GM21619 (cell line): ENCODE results near the gene NUTM2F.
"Not testable (repeated sequence)": the region's sequence is repeated elsewhere in the genome, so short reads cannot be mapped to it uniquely, and the experiment has no call there.

Source experiments
- ATAC-seq: cut with Tn5 transposase; IDR thresholded peaks from one replicate; pipeline ENCODE4 v1.9.1; 2021; ENCODE audit not compliant: unreplicated experiment

Gene NUTM2F, protein sequence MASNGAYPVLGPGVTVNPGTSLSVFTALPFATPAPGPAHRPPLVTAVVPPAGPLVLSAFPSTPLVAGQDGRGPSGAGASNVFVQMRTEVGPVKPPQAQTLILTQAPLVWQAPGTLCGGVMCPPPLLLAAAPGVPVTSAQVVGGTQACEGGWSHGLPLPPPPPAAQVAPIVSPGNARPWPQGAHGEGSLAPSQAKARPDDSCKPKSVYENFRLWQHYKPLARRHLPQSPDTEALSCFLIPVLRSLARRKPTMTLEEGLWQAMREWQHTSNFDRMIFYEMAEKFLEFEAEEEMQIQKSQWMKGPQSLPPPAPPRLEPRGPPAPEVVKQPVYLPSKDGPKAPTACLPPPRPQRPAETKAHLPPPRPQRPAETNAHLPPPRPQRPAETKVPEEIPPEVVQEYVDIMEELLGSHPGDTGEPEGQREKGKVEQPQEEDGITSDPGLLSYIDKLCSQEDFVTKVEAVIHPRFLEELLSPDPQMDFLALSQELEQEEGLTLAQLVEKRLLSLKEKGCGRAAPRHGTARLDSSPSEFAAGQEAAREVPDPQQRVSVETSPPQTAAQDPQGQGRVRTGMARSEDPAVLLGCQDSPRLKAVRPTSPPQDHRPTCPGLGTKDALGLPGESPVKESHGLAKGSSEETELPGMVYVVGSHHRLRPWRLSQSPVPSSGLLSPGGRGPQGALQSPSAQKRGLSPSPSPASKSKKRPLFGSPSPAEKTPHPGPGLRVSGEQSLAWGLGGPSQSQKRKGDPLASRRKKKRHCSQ

DNA sequence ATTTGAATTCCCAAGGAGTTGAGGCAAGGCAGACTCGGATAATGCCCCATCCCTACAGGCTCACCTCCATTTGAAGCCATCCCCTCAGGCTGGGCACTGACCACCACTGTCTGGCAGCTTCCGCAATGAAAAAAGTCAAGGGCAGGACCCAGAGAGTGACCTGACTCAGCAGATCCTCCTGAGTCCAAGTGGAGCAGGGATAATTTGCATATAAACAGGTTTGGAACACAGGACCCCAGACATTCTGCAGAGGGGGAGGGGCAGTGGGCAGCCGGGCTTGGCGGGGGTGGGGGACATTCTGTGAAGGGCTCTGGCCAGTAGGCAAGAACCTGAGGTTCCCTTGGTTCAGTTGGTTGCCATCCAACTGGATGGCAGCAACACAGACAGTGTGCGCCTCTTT lies at the start of gene NUTM2F:
Gene NUTM2F (minus strand): TSS at position 101 of the 400 bp plus-strand sequence. CDS start 21 bp downstream, at position 80.
- ATAC-seq, result not testable (repeated sequence)

DNA sequence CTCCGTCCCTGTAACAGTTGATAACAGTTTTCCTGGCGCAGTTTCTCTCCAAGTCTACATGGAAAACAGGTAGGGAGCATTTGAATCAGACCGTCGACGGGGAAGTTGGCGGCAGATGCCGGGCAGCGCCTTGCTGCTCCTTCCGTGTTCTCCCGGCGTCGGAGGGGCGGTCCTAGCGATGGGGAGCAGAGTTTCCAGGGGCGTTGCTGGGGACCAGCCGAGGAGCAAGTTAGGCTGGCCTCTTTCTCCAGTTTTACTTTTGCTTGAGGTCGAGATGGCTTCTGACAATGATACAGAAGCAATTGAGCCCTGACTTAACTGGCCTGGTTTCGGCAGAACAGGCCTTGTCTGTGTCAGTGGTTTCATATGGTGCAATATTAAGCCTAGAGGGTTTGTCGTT lies 46.8 kb upstream of the NUTM2F start:
- ATAC-seq, result peak; percentile 53

DNA sequence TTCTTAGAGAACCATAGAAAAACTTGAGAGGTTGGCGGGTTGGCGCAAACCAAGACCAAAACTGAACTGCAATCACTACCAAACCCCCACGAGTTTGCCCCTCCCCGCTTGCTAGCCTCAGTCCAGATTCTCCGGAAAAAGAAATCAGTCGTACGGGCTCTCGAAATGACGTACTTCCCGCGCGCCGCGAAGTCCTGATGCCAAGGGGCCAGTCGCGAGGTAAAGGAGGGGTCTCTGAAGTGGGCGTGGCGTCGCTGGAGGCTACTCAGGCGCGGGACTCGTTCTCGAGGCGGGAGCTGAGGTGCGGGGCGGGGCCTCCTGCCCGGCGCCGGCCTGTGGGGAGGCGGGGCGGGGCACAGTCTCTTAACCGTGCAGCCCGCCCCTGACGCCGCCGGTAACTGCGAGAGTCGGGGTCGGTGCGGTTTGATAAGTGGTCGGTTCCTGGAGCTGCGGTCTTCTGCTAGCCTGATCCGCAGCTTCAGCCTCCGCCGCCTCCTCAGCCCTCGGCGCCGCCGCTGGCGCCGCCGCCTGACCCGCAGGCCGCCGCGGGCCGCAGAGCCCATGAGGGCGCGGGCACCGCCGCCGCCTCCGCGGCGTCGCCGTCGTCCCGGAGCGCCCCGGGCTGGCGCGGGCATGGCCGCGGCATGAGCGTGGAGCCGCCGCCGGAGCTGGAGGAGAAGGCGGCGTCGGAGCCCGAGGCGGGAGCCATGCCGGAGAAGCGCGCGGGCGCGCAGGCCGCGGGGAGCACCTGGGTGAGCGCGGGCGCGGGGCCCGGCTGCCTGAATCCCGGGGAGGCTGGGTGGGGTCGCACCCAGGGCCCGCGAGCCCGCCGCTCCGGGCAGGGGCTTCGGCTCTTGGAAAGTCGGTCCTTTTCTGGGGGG lies 46.0 kb upstream of the NUTM2F start:
- peak; percentile 87 for ATAC-seq

DNA sequence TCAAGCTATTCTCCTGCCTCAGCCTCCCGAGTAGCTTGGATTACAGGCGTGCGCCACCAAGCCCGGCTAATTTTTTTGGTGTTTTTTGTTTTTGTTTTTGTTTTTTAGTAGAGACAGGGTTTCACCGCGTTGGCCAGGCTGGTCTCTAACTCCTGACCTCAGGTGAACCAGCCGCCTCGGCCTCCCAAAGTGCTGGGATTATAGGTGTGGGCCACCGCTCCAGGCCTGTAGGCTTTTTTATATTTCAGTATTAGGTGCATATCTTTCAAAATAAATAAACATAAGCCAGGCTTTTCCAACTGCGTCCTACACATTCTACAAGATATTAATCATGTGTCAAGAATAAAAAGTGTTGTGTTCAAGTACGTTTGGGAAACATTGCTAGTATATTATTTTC lies 45.3 kb upstream of the NUTM2F start:
- ATAC-seq, result not testable (repeated sequence)

DNA sequence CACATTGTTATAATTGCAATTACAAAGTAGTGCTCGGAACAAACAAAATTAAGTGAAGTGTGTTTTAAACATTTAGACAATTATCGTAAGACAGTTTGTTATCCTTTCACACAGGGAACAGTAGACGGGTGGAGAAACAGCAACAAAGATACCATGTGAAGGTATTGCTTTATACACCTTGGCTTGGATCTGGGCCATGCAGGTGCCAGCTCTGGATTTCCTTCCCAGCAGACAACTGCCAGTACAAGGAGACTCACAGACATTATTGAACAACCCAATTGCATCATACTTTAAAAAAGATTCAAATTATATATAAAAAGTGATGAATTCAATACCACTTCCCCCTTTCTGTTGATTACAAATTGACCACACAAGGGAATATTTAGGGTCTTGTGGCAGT lies 41.8 kb upstream of the NUTM2F start:
- not testable (repeated sequence) for ATAC-seq

DNA sequence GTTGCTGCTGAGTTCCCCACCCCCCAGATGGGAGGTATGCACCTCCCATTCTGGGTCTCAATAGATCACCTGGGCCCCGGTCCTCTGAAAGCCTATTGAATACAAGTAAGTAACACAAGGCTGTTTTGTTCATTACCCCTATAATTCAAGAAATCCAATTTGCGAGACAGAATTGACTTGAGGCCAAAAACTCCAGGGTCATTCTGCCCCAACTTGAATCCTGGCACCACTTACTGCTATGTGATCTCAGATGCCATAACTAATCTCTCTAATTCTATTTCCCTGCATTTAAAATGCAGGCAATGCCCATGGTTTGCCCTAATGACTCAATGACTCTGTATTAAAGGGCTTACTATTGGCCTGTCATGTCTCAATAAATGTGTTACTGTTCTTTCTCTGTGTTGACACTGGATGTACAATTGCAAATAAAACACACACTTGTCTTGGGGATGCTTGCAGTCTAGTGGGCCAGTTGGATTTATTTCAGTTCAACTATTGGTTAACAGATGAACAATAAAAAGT lies 35.7 kb upstream of the NUTM2F start:
- ATAC-seq, result not testable (repeated sequence)

DNA sequence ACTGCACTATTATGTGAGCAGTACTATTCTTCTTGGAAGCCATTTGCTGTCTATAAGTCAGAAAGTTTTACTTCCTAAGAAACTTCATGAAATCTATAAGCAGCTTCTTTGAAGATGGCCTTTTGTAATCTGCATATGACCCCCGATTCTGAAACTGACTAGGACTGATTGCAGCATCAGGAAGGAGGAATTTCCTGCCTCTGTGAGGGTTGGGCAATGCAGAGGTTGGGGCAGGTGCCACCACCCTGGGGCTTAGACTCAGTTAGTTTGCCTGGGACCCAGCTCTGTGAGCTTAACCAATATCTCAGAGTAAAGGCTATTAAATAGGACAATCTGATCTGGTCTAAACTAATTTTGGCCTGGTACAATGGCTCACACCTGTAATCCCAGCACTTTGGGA lies 28.7 kb upstream of the NUTM2F start:
- not testable (repeated sequence) for ATAC-seq

DNA sequence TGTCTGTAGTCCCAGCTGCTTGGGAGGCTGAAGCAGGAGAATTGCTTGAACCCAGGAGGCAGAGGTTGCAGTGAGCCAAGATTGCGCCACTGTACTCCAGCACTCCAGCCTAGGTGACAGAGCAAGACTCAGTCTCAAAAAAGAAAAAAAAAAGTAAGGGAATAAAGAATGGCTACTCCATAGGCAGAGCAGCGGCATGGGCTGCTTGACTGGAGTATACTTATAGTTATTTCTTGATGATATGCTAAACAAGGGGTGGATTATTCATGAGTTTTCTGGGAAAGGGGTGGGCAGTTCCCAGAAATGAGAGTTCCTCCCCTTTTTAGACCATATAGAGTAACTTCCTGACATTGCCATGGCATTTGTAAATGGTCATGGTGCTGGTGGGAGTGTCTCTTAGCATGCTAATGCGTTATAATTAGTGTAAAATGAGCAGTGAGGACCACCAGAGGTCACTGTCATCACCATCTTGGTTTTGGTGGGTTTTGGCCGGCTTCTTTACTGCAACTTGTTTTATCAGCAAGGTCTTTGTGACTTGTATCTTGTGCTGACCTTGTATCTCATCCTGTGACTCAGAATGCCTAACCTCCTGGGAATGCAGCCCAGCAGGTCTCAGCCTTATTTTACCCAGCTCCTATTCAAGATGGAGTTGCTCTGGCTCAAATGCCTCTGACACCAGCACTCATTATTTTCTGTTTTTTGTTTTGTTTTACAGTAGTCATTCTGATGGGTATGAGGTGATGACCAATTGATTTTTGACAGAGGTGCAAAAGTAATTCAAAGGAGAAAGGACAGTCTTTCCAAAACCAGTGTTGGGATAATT lies 23.7 kb upstream of the NUTM2F start:
- not testable (repeated sequence) for ATAC-seq

DNA sequence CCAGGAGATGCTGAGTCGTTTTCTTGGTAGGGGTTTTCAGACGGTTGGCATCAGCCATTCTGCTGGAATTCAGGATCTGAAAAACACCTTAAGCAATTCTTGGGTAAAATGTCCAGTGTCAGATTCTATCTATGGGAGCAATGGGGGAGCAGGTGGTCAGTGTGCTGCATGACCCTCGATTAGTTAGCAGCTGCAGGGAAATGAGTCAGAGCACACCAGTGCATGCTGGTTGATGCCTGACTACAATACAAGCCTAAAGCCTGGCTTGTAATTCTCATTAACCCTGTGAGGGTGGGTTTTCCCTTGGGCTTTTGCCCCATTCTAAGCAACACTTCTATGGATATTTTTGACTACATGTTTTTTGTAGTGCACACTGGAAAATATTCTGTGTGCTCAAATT lies 20.3 kb upstream of the NUTM2F start:
- ATAC-seq, result not testable (repeated sequence)

DNA sequence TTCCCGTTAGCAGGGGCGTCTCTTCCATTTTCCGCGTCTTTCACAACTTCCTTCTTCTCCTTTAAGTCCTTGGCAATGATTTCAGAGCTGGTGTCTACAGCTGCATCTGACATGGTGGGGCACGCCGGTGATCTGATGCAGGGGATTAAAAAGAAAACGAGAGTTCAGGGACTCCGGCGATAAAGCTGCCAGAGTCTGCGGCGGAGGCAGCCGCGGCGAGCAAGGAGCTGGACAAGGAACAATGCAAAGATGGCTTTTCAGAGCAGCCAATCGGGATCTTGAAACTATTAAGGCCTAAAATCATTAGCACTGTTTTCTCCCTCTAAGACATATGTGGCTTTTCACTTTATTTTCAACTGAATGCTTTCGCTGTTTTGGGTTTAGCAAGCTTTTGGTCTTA lies 19.0 kb upstream of the NUTM2F start:
- ATAC-seq, result not testable (repeated sequence)

DNA sequence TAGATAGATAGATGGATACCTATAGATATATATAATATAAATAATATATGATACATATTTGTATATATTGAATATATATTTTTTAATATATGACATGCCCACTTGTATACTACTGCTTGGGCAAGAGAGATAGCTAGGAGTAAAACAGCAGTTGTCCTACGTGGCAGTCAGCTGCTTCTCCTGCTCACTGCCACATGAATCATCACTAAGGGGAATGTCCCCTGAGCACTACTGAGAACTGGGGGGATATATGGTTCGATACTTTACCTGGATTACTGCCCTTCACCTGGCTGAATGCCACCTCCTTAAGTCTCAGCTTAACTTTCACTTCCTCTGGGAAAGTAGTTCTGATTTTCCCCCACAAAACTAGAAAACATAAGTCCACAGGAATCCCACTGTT lies 13.3 kb upstream of the NUTM2F start:
- not testable (repeated sequence) for ATAC-seq

DNA sequence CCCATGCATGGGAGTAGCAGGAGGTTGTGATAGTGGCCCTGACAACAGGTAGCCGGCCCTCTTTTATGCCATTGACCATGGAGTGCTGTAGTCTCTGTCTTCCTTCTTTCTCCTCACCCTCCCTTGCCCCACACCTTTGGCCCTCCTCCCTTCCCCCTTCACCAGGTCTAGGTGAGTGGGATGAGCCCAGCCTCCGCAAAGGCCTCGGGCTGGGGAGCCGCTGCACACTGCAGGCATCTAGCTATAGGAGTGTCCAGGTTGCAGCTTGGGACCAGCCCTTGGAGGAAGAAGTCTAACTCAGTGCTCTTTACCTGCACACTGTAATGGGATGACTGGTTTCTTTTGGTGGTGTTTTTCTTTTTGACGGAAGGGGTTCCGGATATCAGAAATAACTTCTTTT lies 12.3 kb upstream of the NUTM2F start:
- ATAC-seq, result not testable (repeated sequence)

DNA sequence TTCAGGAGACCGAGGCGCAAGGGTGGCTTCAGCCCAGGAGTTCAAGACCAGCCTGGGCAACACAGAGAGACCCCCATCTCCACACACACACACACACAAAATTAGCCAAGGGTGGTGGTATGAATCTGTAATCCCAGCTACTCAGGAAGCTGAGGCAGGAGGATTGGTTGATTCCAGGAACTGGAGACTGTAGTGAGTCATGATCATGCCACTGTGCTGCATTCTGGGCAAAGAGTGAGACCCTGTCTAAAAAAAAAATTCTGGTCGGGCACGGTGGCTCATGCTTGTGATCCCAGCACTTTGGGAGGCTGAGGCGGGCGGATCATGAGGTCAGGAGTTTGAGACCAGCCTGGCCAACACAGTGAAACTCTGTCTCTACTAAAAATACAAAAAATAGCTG lies 11.2 kb upstream of the NUTM2F start:
- not testable (repeated sequence) for ATAC-seq

DNA sequence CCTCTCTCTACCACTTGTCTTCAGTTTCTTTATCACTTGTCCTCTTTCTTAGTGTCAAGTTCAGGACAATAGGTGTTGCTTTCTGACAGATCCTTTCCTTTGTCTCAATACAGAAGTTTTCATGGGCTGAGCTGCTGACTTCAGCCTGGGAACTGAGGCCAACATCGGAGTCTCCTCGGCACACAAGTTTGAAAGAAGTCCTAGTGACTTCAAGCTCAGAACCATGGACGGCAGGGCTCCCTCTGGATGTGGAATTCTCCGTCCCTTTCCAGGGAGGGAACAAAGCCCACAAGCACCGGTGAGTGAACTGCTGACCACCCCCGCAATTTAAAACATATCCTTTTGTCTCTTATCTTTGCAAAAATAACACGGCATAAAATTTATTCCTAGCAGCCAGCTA lies 10.3 kb upstream of the NUTM2F start:
- ATAC-seq, result not testable (repeated sequence)

DNA sequence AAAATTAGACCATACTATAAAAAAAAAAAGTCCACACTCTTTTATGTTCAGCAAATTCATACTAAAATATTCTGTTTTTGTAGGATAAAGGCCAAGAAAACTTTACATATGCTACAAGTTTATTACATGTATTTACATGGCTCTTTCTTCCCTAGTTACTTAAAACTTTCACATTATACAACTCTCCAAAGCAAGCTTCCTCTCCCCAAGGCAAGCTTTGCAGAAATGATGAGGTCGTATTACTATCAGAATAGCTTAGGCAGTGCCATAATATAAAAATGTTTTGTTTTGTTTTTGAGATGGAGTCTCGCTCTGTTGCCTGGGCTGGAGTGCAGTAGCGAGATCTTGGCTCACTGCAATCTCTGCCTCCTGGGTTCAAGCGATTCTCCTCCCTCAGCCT lies 8.0 kb upstream of the NUTM2F start:
- ATAC-seq, result not testable (repeated sequence)

DNA sequence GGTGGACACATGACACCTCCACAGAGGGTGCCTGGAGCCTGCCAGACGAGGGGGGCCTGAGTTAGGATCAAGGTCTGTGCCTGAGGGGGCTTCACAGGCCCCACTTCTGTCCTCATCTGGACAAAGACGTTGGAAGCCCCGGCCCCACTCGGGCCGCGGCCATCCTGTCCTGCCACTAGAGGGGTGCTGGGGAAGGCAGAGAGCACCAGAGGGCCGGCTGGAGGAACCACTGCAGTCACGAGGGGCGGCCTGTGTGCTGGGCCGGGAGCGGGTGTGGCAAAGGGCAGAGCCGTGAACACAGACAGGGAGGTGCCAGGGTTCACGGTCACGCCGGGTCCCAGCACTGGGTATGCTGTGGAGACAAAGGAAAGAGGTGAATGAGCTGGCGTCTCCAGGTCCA lies 2.9 kb downstream of the NUTM2F start:
- not testable (repeated sequence) for ATAC-seq

DNA sequence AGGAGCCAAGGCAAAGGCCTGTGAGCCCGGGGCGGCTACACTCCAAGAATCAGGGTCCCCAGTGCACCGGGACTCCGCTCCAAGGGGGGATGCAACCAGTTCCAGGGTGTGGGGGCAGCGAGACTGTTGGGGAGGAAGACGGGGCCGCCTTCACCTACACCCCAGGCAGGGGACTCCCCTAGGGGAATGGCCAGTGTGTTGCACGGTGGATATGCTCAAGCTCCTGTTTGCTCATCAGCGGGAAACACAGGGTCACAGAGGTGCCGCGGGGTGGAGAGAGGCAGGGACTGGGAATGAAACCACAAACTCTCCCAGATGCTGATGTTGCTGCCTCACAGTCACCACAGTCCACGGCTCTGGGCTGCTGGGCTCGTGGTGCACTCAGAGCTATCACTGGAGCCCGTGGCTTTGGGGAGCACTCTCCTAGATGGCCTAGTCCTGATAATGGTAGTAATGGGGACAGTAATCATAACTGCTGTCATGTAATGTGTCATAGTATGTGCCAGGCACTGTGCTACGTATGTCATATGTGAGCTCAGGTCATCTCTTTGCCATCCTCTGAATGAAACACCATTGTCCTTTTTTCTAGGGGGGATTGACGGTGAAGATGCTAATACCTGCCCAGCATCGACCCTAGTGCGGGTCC lies 5.2 kb downstream of the NUTM2F start:
- ATAC-seq, result not testable (repeated sequence)

DNA sequence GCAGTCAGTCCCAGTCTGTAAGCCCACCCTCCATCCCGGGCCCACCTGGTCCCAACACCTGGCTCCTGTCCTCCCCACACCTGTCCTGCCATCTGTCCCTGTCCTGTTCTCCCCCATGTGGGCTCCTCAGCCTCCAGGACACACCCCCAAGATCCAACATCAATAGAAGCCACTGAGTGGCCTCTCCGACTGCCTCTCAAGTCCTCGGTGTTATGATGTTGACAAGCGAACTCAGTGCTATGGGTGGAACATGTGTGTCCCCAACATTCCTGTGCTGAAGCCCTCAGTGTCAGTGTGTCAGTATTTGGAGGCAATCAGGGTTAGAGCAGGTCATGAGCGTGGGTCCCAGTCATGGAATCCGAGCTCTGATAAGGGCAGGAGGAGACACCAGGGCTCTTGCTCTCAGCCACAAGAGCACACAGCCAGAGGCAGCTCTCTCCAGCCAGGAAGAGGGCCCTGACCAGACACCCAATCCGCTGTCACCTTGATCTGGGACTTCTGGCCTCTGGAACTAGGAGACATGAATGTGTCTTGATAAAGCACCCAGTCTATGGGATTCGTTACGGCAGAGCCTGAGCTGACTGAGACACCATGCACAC lies 6.0 kb downstream of the NUTM2F start:
- ATAC-seq, result not testable (repeated sequence)
